Chondrocyte (in vitro differentiated cells): ENCODE results near the gene PRELID2. TPM values are rescaled to one million over a fixed set of nuclear protein-coding genes. Genes with fewer than 3 reads are reported as not detected.
"Not testable (repeated sequence)": the region's sequence is repeated elsewhere in the genome, so short reads cannot be mapped to it uniquely, and the experiment has no call there.

ENCODE experiments used
- DNase-seq: peaks from one replicate; pipeline ENCODE4 v3.0.0; 2021; ENCODE audit warnings: mixed read lengths, low spot score
- H3K27ac Mint-ChIP-seq: one replicate; pipeline ENCODE4 v1.8.0; 2021; ENCODE audit warnings: mild to moderate bottlenecking, moderate library complexity, mixed read lengths; ENCODE audit not compliant: unreplicated experiment
- H3K27me3 Mint-ChIP-seq: 2 replicates; pipeline ENCODE4 v1.8.0; 2021; ENCODE audit warnings: low read depth, mixed read lengths
- H3K36me3 Mint-ChIP-seq: 2 replicates; pipeline ENCODE4 v1.8.0; 2021; ENCODE audit warnings: low read depth, mixed read lengths
- H3K4me1 Mint-ChIP-seq: 2 replicates; pipeline ENCODE4 v1.8.0; 2021; ENCODE audit warnings: low read depth, mild to moderate bottlenecking, mixed read lengths
- H3K4me3 Mint-ChIP-seq: one replicate; pipeline ENCODE4 v1.8.0; 2021; ENCODE audit warnings: mild to moderate bottlenecking, moderate library complexity, mixed read lengths; ENCODE audit not compliant: unreplicated experiment
- H3K9me3 Mint-ChIP-seq: 2 replicates; pipeline ENCODE4 v1.8.0; 2021; ENCODE audit warnings: low read depth, mixed read lengths
- total RNA-seq: library from RNA; stranded (reverse); gene quantifications from 3 replicates; pipeline ENCODE4 v1.2.1, GENCODE V29; 2021
- TF ChIP-seq, protein P1 (sequence below): fragments of 200-600 bp; sonication (generic); IDR thresholded peaks from 2 replicates; pipeline ENCODE4 v1.5.0; 2021; ENCODE audit warnings: antibody characterized with exemption, mild to moderate bottlenecking, moderate library complexity

PRELID2 gene
- total RNA-seq, 1 donor from 2014 or later, result 6.2 TPM

DNA sequence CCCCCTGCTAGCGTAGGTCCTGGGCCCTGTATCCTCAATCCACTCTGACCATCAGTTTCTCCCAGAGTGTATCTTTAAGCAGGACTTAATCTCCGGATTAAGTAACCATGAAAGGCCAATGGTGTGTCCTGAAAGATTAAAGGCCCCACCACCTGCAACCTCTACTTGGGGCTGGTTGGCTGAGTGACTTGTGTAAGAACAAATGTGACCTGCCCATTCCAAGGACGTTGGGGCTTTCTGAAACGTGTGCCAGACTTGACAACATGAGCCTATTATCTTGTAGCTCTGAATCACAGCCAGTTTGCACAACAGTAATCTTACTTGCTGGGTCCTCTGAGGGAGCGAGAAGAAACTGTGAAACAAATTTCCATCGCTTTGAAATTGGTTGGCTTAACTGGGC is 3.1 kb upstream of the PRELID2 start:
- Mint-ChIP-seq H3K36me3 (no peaks in the 10 kb centered on the region), H3K4me1 (peaks cover 16% of the 10 kb centered on the region), H3K9me3 (no peaks in the 10 kb centered on the region), H3K27me3 (no peaks in the 10 kb centered on the region), H3K4me3 (no peak overlapping the region), H3K27ac (no peak overlapping the region)
- TF ChIP-seq, protein P1, sequence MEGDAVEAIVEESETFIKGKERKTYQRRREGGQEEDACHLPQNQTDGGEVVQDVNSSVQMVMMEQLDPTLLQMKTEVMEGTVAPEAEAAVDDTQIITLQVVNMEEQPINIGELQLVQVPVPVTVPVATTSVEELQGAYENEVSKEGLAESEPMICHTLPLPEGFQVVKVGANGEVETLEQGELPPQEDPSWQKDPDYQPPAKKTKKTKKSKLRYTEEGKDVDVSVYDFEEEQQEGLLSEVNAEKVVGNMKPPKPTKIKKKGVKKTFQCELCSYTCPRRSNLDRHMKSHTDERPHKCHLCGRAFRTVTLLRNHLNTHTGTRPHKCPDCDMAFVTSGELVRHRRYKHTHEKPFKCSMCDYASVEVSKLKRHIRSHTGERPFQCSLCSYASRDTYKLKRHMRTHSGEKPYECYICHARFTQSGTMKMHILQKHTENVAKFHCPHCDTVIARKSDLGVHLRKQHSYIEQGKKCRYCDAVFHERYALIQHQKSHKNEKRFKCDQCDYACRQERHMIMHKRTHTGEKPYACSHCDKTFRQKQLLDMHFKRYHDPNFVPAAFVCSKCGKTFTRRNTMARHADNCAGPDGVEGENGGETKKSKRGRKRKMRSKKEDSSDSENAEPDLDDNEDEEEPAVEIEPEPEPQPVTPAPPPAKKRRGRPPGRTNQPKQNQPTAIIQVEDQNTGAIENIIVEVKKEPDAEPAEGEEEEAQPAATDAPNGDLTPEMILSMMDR, result no peak
- DNase-seq, result no peak

GRCh38 chr5:145836241-145836640 is 1.1 kb upstream of the PRELID2 start:
- not testable (repeated sequence) for DNase-seq, H3K27me3 Mint-ChIP-seq, H3K36me3 Mint-ChIP-seq, H3K27ac Mint-ChIP-seq, H3K9me3 Mint-ChIP-seq
- H3K4me3 Mint-ChIP-seq, result peak overlapping the region; percentile 73
- peaks cover 16% of the 10 kb centered on the region for H3K4me1 Mint-ChIP-seq

- TF ChIP-seq, protein P1, result no peak
- Mint-ChIP-seq H3K9me3 (no peaks in the 10 kb centered on the region), H3K36me3 (no peaks in the 10 kb centered on the region), H3K4me1 (peaks cover 20% of the 10 kb centered on the region), H3K4me3 (peak overlapping the region; percentile 73), H3K27me3 (no peaks in the 10 kb centered on the region), H3K27ac (no peak overlapping the region)
- DNase-seq, result no peak
These were observed 702 bp upstream of the PRELID2 start for GRCh38 chr5:145835848-145836239.

DNA sequence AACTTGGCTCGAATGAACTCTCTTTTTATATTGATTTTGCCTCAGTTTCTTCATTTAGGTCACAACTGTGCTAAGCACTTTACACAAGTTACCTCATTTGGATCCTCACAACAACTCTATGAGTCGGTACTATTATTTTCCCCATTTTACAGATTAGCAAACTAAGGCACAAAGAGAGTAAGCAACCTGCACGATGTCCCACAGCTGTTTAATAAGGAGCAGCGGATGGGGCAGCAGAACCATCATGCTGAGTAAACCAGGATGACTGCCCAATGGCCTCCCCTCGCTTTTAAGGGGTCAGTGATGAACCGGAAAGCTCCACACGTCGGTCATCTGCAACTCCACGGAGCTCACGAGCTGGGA is 607 bp downstream of the PRELID2 start:
- Mint-ChIP-seq H3K4me1 (peaks cover 33% of the 10 kb centered on the region), H3K27ac (no peak overlapping the region), H3K9me3 (no peaks in the 10 kb centered on the region), H3K4me3 (peak overlapping the region; percentile 73), H3K36me3 (no peaks in the 10 kb centered on the region), H3K27me3 (no peaks in the 10 kb centered on the region)
- DNase-seq, result no peak
- TF ChIP-seq, protein P1, result no peak

DNA sequence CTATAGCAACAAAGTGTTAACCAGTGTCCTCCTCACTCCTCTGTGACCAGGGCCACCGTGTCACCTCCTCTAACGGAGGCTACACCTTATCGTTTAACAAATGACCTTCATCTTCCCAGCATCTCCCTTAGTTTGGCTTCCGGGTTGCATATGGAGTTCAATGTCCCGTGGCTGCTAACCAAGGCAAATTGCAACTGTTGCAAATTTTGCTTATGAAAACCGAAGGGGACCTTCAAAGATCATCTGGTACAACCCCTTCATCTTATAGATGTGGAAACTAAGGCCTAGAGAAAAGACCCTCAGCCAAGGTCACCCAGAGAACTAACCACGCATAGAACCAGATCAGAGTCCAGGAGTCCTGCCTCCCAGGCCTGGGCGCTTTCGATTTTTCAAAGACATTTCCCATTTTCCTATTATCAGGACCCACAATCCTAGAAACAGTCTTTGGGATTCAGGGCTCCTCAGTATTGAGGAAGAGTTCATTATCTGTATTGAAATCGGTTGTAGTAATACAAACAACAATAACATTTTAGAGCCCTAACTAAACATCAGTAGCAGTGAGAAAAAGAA is 1.4 kb downstream of the PRELID2 start:
- DNase-seq, result no peak
- Mint-ChIP-seq H3K4me3 (no peak overlapping the region), H3K36me3 (no peaks in the 10 kb centered on the region), H3K4me1 (peaks cover 35% of the 10 kb centered on the region), H3K27ac (no peak overlapping the region), H3K9me3 (no peaks in the 10 kb centered on the region), H3K27me3 (no peaks in the 10 kb centered on the region)
- TF ChIP-seq, protein P1, result no peak

DNA sequence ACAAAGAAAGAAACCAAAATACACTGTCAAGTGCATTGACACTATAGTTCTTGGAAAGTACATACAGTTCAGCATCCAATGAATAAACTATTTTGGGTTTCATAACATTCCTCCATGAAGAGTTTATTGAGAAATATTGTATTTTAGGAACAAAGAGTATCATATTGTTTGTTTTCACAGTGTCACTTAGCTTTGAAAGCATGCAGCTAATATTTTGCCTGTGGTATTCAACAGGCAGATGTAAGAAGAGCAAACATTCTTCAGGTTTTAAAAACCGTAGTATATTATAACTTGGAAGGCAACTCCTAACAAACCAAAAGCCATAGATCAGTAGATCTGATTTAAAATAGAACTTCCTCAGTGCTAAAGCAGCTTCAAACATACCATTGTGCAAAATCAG is 4.5 kb downstream of the PRELID2 start:
- Mint-ChIP-seq H3K4me3 (no peak overlapping the region), H3K36me3 (no peaks in the 10 kb centered on the region), H3K27me3 (no peaks in the 10 kb centered on the region), H3K27ac (peak overlapping the region; percentile 6), H3K4me1 (peaks cover 33% of the 10 kb centered on the region), H3K9me3 (no peaks in the 10 kb centered on the region)
- TF ChIP-seq, protein P1, result no peak
- no peak for DNase-seq
